Retinal pigment epithelial cell (primary cell): ENCODE data around the gene EXOC2.

Source experiments
- DNase-seq: peaks from one replicate; pipeline ENCODE4 v3.0.0-alpha.2; 2010; ENCODE audit warnings: low read depth
- H3K4me3 ChIP-seq: 2 replicates; pipeline ENCODE4 v1.5.1; 2011; ENCODE audit warnings: mild to moderate bottlenecking, low read length, control low read depth, moderate library complexity
- CTCF ChIP-seq: conservative IDR thresholded peaks from 2 replicates; pipeline ENCODE4 v1.5.1; 2011; ENCODE audit warnings: low read depth, low read length, control low read depth, inconsistent platforms

The EXOC2 gene

GRCh38 chr6:502761-503160 is 190.2 kb downstream of the EXOC2 start:
- no peak overlapping the region for H3K4me3 ChIP-seq
- no peak for DNase-seq
- no peak for TF ChIP-seq CTCF

GRCh38 chr6:501891-502601 is 190.9 kb downstream of the EXOC2 start:
- TF ChIP-seq CTCF: no peak
- no peak for DNase-seq
- no peak overlapping the region for H3K4me3 ChIP-seq

- no peak for DNase-seq
- no peak for TF ChIP-seq CTCF
- H3K4me3 ChIP-seq: no peak overlapping the region
Observed at GRCh38 chr6:499617-500016, 193.3 kb downstream of the EXOC2 start.

- no peak for DNase-seq
- H3K4me3 ChIP-seq: no peak overlapping the region
- no peak for TF ChIP-seq CTCF
Observed at GRCh38 chr6:498795-499231, 194.1 kb downstream of the EXOC2 start.

- H3K4me3 ChIP-seq: no peak overlapping the region
- no peak for DNase-seq
- TF ChIP-seq CTCF: no peak
Observed at GRCh38 chr6:497258-497657, 195.7 kb downstream of the EXOC2 start.

- TF ChIP-seq CTCF: no peak
- DNase-seq: no peak
Observed at GRCh38 chr6:496649-497048, 196.3 kb downstream of the EXOC2 start.

GRCh38 chr6:494394-494793 is 198.5 kb downstream of the EXOC2 start:
- H3K4me3 ChIP-seq: no peak overlapping the region
- DNase-seq: no peak
- no peak for TF ChIP-seq CTCF

More at GRCh38 chr6:496649-497048, 196.3 kb downstream of the EXOC2 start:
- no peak overlapping the region for H3K4me3 ChIP-seq
